Glomerular visceral epithelial cell (primary cell): ENCODE measurements around the gene LPCAT3.

ENCODE experiments used
- DNase-seq: peaks from one replicate; pipeline ENCODE4 v3.0.0-alpha.2; 2016; ENCODE audit errors: extremely low spot score

LPCAT3 gene

GRCh38 chr12:6938353-6939190, 79.7 kb downstream of the LPCAT3 start:
- no peak for DNase-seq

GRCh38 chr12:6937481-6938352, 80.6 kb downstream of the LPCAT3 start:
- peak; percentile 91 for DNase-seq

- no peak for DNase-seq
These were observed 81.4 kb downstream of the LPCAT3 start for GRCh38 chr12:6936636-6937480.

- no peak for DNase-seq
These were observed 82.1 kb downstream of the LPCAT3 start for GRCh38 chr12:6936194-6936635.

GRCh38 chr12:6935371-6936193, 82.7 kb downstream of the LPCAT3 start:
- no peak for DNase-seq

GRCh38 chr12:6934110-6934509, 84.2 kb downstream of the LPCAT3 start:
- DNase-seq: no peak

- no peak for DNase-seq
These were observed 85.5 kb downstream of the LPCAT3 start for GRCh38 chr12:6932766-6933165.

- no peak for DNase-seq
These were observed 88.5 kb downstream of the LPCAT3 start for GRCh38 chr12:6929466-6930452.

- no peak for DNase-seq
These were observed 89.4 kb downstream of the LPCAT3 start for GRCh38 chr12:6928703-6929407.

GRCh38 chr12:6928022-6928702, 90.1 kb downstream of the LPCAT3 start:
- no peak for DNase-seq

GRCh38 chr12:6927379-6928021, 90.8 kb downstream of the LPCAT3 start, which contains the start of gene ATN1:
Gene ATN1 (plus strand): TSS chr12:6927959. CDS start chr12:6934002, 6,043 bp downstream.
- DNase-seq: peak; percentile 73
